HG03565 (cell line): ENCODE results near the gene CPEB1.

Experiments used
- ATAC-seq: cut with Tn5 transposase; IDR thresholded peaks from one replicate; pipeline ENCODE4 v1.9.1; 2021; ENCODE audit warnings: mild to moderate bottlenecking, moderate library complexity; ENCODE audit not compliant: unreplicated experiment

The CPEB1 gene

DNA sequence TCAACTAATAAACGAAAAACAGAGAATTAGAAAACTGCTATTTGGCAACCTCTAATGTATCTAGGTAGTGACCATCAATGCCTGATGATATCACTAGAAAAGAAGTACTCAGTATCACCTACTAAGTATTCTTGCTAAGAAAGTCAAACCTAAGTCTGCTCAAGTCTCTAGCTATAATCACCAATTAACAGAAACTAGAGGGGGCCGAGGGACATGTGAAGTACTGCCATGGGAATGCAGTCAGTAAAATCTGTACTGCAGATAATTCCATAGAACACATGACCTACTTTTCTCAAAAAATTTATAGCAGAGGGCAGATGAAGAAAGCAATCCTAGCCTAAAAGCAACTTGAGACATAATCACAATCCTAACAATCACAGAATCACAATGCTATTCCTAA is 51.4 kb downstream of the CPEB1 start:
- no peak for ATAC-seq

- no peak for ATAC-seq
Measured at GRCh38 chr15:82595203-82595602, 52.0 kb downstream of the CPEB1 start.

DNA sequence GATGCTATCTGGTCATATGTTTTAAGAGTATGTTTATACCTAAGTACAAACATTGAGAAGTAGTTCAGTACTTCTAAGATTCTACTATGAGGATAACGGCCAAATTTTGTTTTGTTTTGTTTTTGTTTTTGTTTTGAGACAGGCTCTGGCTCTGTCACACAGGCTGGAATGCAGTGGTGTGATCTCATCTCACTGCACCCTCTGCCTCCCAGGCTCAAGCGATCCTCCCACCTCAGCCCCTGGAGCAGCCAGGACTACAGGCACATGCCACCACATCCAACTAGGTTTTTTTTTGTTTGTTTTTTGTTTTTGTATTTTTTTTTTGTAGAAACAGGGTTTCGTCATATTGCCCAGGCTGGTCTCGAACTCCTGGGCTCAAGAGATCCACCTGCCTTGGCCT is 59.4 kb downstream of the CPEB1 start:
- no peak for ATAC-seq

DNA sequence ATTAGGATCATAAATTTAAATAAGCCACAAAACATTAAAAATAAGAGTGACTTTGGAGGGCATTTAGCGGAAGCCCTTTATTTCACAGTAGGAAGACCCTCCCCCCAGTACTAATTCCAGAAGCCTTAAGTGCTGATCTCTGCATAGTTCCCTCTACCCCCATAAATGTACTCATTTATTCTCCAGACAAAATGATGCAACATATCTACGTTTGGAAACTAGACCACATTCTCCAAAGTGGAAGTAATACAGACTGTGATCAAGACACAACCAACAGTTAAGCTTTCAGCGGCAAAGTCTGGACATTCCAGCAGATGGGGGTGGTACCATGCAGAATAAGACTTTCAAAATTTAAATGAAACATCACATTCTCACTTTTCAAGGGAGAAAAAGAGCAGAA is 62.1 kb downstream of the CPEB1 start:
- ATAC-seq = no peak

DNA sequence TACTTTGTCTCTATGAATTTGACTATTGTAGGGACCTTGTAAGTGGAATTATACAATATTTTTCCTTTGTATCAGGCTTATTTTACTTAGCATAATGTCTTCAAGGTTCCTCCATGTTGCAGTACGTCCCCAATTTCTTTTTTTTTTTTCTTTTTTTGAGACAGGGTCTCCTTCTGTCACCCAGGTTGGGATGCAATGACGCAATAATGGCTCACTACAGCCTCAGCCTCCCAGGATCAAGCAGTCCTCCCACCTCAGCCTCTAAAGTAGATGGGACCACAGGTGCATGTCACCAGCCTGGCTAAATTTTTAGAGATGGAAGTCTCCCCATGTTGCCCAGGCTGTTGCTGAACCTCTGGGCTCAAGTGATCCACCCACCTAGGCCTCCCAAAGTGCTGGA is 66.5 kb downstream of the CPEB1 start:
- no peak for ATAC-seq

- no peak for ATAC-seq
Measured at GRCh38 chr15:82575335-82575734, 71.8 kb downstream of the CPEB1 start.

DNA sequence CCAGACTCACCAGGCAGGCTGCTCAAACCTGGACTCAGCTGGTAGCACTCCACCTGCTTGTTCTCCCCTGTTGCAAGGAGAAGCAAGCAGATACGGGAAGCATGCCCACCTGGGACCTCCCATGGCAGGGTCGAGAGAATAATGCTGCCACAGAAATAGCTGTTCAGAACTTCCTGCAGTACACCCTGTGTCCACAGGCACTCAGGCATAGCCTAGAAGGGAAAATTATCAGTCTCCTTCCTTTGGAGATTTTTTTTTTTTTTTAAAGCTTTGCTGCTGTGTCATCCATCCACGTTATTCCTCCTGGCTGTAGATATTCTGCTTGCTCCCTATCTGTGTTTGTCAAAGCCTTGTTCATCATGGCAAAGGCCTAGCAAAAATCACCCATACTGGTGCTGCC is 74.2 kb downstream of the CPEB1 start:
- ATAC-seq = no peak

DNA sequence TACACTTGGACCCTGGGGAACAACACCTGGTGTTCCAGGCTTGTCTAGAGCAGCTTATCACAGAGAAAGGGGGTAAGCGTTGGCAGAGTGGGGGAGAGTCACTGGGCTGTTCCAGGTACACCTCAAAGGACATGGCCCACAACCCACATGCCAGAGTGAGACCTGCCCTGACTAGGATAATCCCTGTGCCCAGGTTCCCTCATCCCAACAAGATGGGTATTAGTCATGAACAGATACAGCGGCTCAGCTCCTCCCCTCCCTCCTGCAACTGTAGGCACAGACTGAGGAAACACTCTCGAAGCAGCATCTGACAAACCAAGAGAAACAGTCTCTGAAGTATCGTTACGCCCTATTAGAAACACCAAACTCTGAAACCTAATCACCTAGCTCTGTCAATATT is 74.9 kb downstream of the CPEB1 start:
- no peak for ATAC-seq

- no peak for ATAC-seq
Measured at GRCh38 chr15:82571722-82572222, 75.4 kb downstream of the CPEB1 start.

DNA sequence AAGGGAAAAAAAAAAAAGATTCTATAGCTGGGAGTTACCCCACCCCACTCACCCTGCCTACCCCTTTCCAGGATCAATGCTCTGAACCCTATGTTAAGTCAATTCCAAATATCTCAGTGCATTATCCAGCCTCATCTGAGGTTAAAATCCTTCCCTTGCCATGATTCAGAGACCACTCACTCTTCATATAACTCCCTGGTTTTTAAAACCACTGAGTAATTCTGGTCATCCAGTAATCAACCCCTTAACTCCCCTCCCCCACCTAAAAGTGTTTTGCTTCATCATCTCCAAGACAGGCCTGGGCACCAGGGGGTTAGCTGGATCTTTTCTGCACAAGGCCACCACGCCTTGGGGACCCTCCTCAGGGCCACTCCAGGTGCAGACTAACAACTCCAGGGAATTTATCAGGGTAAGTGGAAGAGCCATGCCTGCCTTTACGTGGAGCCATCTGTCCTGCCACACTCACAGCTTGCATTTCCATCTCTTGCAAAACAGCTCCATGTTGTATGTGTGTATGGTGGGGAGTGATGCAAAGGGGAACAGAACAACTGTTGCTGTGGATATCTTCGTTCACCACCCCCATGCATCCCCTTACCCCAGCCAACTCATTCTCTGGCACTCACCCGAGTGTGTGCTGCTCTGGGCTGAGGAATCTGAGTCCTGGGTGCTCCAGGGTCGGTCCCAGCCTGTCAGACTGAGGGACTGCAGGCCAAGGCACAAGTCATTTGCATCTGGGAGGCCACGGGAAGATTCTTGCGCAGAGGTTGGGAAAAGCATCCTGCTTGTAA is 76.2 kb downstream of the CPEB1 start:
- ATAC-seq = no peak

- no peak for ATAC-seq
Measured at GRCh38 chr15:82569834-82570233, 77.3 kb downstream of the CPEB1 start.

DNA sequence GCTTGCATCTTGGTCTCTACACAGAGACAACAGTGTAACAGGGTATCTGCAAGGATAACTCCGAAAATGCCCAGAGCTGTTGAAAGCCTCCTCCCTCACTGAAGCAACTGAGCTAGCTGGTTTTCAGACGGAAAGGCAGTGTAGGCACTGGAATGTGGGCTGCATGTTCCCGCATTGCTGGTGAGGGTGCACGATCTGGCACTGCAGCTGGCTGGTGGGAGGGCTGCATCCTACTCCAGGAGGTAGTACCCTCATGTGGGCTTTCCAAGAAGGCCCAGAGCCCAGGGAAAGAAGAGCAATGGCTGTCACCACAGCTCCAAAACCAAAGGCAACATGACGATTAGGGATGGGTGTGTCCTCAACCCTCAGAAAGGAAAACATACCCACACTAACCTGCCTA is 78.2 kb downstream of the CPEB1 start:
- ATAC-seq = no peak

GRCh38 chr15:82567661-82568060 is 79.5 kb downstream of the CPEB1 start:
- no peak for ATAC-seq

GRCh38 chr15:82566690-82567089 is 80.5 kb downstream of the CPEB1 start:
- no peak for ATAC-seq

- no peak for ATAC-seq
Measured at GRCh38 chr15:82558502-82558901, 88.7 kb downstream of the CPEB1 start.

DNA sequence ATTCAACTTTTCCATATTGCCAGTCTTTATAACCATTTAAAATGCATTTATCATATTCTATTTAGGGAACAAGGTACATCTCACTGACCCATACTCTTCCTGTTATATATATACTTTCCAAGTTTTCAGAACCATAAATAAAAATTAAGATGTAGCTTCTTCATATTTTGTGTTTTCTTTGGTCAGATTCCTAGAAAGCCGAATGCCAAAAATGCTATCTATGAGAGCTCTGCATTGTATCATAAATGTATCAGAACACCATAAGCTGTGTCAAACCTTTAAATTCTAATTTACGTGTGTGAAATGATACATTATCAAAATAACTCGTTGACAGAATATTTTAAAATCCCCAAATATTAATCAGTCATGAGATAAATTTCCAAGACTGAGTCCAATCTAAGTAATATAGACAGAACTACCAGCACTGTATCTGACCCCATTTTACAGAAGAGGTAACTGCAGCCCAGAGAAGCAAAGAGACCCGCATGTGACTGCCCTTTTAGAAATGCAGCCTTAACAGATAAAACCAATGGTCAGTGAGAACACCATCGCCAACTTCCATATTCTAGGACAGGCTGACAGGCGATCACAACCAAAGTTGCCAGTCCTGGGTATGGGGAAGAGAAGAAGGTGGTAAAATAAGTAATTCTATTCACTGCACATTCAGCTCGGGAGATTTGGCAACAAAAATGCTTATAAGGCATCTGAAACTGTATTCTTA is 90.7 kb downstream of the CPEB1 start:
- ATAC-seq = no peak

DNA sequence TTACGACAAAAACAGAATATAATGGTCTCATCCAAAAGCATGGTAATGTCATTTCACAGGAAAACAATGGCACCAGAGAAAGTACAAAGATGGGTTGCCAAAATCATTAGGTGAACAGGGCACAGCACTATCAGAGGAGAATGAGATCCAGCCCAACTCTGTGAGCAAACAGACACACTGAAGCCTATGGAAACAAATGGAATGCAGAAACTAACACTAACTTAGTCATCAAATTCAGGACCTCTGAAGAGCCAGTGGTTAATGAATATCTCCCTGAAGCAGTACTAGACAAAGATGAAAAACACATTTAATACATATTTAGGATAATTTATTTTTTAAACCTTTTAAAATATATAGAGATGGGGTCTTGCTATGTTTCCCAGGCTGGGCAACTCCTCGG is 92.3 kb downstream of the CPEB1 start:
- ATAC-seq = no peak

GRCh38 chr15:82554351-82554750 is 92.8 kb downstream of the CPEB1 start:
- ATAC-seq = no peak

DNA sequence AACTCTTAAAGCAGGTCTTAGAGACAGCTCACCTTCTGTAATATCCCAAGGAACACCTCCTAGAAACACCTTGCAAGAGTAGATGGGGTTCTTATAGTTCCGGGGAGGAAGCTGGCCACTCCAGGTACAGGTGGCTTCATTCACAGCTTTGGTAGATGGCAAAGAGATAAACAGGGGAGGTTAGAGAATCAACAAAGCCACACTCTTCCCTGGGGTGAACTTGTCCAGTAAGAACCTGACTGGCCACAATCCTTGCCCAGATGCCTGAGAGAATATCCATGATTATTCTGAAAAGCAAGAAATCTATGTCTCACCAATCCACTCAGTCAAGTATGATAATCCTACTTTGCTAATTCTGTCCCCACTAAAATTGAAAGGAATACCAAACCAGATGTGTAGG is 93.3 kb downstream of the CPEB1 start:
- ATAC-seq = no peak

GRCh38 chr15:82552861-82553260 is 94.3 kb downstream of the CPEB1 start:
- ATAC-seq = no peak

DNA sequence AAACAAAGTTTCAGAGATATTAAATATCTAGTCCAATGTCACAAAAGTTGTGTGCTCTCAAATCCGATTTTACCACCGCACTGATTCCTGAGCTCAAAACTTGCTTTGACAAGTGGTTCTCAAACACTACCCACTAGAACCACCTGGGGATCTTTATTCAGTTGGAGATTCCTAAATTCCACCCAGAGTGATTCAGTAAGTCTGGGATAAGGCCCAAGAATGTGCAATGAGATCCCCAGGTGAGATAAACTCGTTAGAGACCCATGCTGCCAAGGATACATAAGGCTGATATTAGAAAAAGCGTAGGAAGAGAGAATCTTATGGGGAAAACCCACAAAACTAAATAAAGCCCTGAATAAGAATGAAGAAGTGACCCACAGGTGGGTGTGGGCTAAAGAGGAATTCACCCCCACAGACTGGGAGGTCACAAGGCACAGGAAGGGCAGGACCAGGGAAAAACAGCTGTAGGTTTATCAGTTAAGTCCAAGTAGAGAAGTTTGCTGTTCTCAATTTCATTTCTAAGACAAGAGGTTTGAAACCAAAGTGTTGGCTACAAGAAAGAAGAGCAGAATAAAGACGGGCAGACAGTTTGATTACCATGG is 95.4 kb downstream of the CPEB1 start:
- no peak for ATAC-seq

- no peak for ATAC-seq
Measured at GRCh38 chr15:82549199-82549665, 97.9 kb downstream of the CPEB1 start.
